Calu3 (cell line): ENCODE data around the gene RCL1. TPM values are rescaled to one million over a fixed set of nuclear protein-coding genes. Genes with fewer than 3 reads are reported as not detected.

Experiments
- BruUV-seq: library from RNA; stranded (reverse); fragments of 400-500 nt; replicated peaks from 2 replicates; lab custom pipeline; 2021; lab: Mats Ljungman, UMichigan
- CTCF ChIA-PET: fragments of 300-600 bp; sonication (Branson Sonifier 250); formaldehyde crosslinking; loops from one replicate; lab custom pipeline; 2022; ENCODE audit warnings: antibody characterized with exemption; lab: Charles Lee
- DNase-seq: peaks from one replicate; pipeline ENCODE4 v3.0.0; 2022
- H3K27ac Mint-ChIP-seq: one replicate; pipeline ENCODE4 v1.8.0; 2022; ENCODE audit warnings: mixed read lengths; ENCODE audit not compliant: unreplicated experiment
- H3K27me3 Mint-ChIP-seq: one replicate; pipeline ENCODE4 v1.8.0; 2022; ENCODE audit warnings: mixed read lengths; ENCODE audit not compliant: unreplicated experiment
- H3K36me3 Mint-ChIP-seq: one replicate; pipeline ENCODE4 v1.8.0; 2022; ENCODE audit warnings: mild to moderate bottlenecking, moderate library complexity, mixed read lengths; ENCODE audit not compliant: insufficient read depth, unreplicated experiment
- H3K4me1 Mint-ChIP-seq: one replicate; pipeline ENCODE4 v1.8.0; 2022; ENCODE audit warnings: mild to moderate bottlenecking, low read depth, mixed read lengths; ENCODE audit not compliant: unreplicated experiment
- H3K4me3 Mint-ChIP-seq: one replicate; pipeline ENCODE4 v1.8.0; 2022; ENCODE audit warnings: mild to moderate bottlenecking, low read depth, moderate library complexity, mixed read lengths; ENCODE audit not compliant: unreplicated experiment
- H3K9me3 Mint-ChIP-seq: one replicate; pipeline ENCODE4 v1.8.0; 2022; ENCODE audit warnings: low read depth, mixed read lengths; ENCODE audit not compliant: unreplicated experiment
- intact Hi-C: fragments of 100-400 bp; cut with micrococcal nuclease; formaldehyde crosslinking; loops from one replicate; pipeline ENCODE4 v1.10.0; 2022; ENCODE audit not compliant: unreplicated experiment
- total RNA-seq: library from RNA; stranded (reverse); gene quantifications from 2 replicates; pipeline ENCODE4 v1.2.3, GENCODE V29; 2022
- TF ChIP-seq, protein P1 (sequence below): fragments of 200-600 bp; IDR thresholded peaks from one replicate; pipeline ENCODE4 v1.8.0; 2022; ENCODE audit warnings: antibody characterized with exemption; ENCODE audit not compliant: unreplicated experiment

Gene RCL1
- total RNA-seq, 1 experiment from 2014 or later = 21.3 TPM

DNA sequence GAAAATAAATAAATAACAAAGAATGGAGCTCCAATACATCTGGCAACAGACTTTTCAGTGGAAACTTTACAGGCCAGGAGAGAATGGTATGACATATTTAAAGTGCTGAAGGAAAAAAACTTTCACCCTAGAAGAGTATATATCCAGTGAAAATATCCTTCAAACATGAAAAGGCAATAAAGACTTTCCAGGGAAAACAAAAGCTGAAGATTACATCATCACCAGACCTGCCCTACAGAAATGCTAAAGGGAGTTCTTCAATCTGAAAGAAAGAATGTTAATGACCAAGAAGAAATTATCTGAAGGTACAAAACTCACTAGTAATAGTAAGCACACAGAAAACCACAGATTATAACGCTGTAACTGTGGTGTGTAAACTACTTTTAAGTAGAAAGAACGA lies 8.3 kb upstream of the RCL1 start:
- H3K36me3 Mint-ChIP-seq = no peaks in the 10 kb centered on the region
- no peak overlapping the region for H3K4me3 Mint-ChIP-seq
- CTCF ChIA-PET = no interaction called here

DNA sequence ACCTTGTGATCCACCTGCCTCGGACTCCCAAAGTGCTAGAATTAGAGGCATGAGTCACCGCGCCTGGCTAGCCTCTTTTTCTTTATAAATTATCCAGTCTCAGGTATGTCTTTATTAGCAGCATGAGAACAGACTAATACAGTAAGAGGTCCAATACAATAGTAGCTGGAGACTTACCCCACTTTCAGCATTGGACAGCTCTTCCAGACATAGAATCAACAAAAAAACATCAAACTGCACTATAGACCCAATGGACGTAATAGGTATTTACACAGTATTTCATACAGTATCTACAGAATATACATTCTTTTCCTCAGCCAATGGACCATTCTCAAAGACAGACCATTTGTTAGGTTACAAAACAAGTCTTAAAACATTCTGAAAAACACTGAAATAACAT lies 6.1 kb upstream of the RCL1 start:
- TF ChIP-seq, protein P1, sequence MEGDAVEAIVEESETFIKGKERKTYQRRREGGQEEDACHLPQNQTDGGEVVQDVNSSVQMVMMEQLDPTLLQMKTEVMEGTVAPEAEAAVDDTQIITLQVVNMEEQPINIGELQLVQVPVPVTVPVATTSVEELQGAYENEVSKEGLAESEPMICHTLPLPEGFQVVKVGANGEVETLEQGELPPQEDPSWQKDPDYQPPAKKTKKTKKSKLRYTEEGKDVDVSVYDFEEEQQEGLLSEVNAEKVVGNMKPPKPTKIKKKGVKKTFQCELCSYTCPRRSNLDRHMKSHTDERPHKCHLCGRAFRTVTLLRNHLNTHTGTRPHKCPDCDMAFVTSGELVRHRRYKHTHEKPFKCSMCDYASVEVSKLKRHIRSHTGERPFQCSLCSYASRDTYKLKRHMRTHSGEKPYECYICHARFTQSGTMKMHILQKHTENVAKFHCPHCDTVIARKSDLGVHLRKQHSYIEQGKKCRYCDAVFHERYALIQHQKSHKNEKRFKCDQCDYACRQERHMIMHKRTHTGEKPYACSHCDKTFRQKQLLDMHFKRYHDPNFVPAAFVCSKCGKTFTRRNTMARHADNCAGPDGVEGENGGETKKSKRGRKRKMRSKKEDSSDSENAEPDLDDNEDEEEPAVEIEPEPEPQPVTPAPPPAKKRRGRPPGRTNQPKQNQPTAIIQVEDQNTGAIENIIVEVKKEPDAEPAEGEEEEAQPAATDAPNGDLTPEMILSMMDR = no peak
- CTCF ChIA-PET = no interaction called here
- intact Hi-C loops = no loop called here
- Mint-ChIP-seq H3K4me1 (no peaks in the 10 kb centered on the region), H3K9me3 (no peaks in the 10 kb centered on the region), H3K36me3 (peaks cover under 1% of the 10 kb centered on the region), H3K27me3 (no peaks in the 10 kb centered on the region), H3K4me3 (no peak overlapping the region), H3K27ac (no peak overlapping the region)
- DNase-seq = no peak
- BruUV-seq = no TSS peak

More for the DNA sequence above, 8.3 kb upstream of the RCL1 start:
- Mint-ChIP-seq H3K4me1 (no peaks in the 10 kb centered on the region), H3K27me3 (no peaks in the 10 kb centered on the region), H3K9me3 (no peaks in the 10 kb centered on the region), H3K27ac (no peak overlapping the region)
- BruUV-seq = no TSS peak
- intact Hi-C loops = no loop called here
- TF ChIP-seq, protein P1 = no peak
- no peak for DNase-seq

DNA sequence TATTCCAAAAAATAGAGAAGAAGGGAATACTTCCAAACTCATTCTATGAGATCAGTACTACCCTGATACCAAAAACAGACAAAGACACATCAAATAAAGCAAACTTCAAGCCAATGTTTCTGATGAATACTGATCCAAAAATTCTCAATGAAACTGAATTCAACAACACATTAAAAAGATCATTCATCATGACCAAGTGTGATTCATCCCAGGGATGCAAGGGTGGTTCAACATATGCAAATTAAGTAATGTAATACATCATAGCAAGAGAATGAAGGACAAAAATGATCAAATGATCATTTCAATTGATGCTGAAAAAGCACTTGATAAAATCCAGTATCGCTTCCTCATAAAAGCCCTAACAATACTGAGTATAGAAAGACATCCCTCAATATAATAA lies 4.9 kb upstream of the RCL1 start:
- H3K9me3 Mint-ChIP-seq = no peaks in the 10 kb centered on the region
- CTCF ChIA-PET = interaction anchor here (0.6 kb wide), 1 partner anchor 44 kb away, joined by 6 read pairs; no protein-coding TSS in a partner anchor
- H3K4me1 Mint-ChIP-seq = no peaks in the 10 kb centered on the region
- TF ChIP-seq, protein P1 = no peak
- H3K27me3 Mint-ChIP-seq = no peaks in the 10 kb centered on the region
- BruUV-seq = no TSS peak
- DNase-seq = no peak
- intact Hi-C loops = no loop called here
- peaks cover 13% of the 10 kb centered on the region for H3K36me3 Mint-ChIP-seq
- no peak overlapping the region for H3K27ac Mint-ChIP-seq
- H3K4me3 Mint-ChIP-seq = no peak overlapping the region

DNA sequence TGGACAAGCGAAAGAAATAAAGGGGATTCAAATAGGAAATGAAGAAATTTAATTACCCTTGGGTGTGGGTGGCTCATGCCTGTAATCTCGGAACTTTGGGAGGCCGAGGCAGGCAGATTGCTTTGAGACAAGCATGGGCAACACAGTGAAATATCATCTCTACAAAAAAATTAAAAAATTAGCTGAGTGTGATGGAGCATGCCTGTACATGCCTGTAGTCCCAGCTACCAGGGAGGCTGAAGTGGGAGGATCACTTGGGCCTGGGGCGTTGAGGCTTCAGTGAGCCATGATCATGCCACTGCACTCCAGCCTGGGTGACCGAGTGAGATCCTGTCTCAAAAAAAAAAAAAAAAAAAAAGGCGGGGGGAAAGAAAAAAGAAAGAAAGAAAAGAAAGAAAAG lies 4.0 kb upstream of the RCL1 start:
- Mint-ChIP-seq H3K36me3 (peaks cover 21% of the 10 kb centered on the region), H3K9me3 (no peaks in the 10 kb centered on the region), H3K27ac (no peak overlapping the region), H3K27me3 (no peaks in the 10 kb centered on the region), H3K4me3 (no peak overlapping the region), H3K4me1 (peaks cover under 1% of the 10 kb centered on the region)
- intact Hi-C loops = no loop called here
- TF ChIP-seq, protein P1 = no peak
- BruUV-seq = no TSS peak
- DNase-seq = no peak
- CTCF ChIA-PET = no interaction called here
